ENCODE data around the gene BTBD7. TPM values are rescaled to one million over a fixed set of nuclear protein-coding genes. Genes with fewer than 3 reads are reported as not detected.

Gene BTBD7
- total RNA-seq, 4 donors from 2014 or later = 17.9 to 30.5 (median 20.9) TPM

DNA sequence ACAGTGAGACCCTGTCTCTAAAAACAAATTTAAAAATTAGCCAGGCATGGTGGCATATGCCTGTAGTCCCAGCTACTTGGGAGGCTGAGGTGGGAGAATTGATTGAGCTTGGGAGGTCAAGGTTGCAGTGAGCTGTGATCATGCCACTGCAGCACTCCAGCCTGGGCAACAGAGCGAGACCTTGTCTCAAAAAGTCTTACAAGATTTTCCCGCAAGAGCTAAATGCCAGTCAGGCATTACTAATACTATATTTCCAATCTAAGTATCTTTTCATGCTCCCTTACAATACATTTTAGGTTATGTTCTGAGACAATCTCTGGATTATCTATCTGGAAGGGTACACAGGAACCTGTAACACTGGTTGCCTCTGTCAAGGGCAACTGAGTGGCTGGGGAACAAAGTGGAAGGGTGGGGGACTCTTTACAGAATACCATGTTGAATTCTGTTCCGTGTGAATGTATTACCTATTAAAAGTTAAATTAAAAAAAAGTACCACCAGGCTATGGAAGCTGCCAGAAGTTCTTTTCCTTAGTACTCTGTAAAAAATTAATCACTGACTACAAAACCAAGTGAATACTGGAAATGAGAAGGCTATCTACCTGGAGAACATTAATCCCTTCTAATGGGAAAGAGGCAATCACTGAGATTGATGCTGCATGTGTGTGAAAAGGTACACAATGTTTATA lies 56.7 kb downstream of the BTBD7 start:
- no peak for DNase-seq
- Histone ChIP-seq H3K27me3 (no peaks in the 10 kb centered on the region), H3K9me3 (no peaks in the 10 kb centered on the region), H3K4me1 (no peaks in the 10 kb centered on the region), H3K4me3 (no peak overlapping the region), H3K36me3 (peaks cover 0 to 25% (median 0%) of the 10 kb centered on the region in 3 donors), H3K27ac (no peak overlapping the region)
- TF ChIP-seq, protein P1, sequence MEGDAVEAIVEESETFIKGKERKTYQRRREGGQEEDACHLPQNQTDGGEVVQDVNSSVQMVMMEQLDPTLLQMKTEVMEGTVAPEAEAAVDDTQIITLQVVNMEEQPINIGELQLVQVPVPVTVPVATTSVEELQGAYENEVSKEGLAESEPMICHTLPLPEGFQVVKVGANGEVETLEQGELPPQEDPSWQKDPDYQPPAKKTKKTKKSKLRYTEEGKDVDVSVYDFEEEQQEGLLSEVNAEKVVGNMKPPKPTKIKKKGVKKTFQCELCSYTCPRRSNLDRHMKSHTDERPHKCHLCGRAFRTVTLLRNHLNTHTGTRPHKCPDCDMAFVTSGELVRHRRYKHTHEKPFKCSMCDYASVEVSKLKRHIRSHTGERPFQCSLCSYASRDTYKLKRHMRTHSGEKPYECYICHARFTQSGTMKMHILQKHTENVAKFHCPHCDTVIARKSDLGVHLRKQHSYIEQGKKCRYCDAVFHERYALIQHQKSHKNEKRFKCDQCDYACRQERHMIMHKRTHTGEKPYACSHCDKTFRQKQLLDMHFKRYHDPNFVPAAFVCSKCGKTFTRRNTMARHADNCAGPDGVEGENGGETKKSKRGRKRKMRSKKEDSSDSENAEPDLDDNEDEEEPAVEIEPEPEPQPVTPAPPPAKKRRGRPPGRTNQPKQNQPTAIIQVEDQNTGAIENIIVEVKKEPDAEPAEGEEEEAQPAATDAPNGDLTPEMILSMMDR (IDR thresholded peaks at IDR 0.05) = no peak
- TF ChIP-seq POLR2A (IDR thresholded peaks at IDR 0.05) = no peak
- intact Hi-C loops (cut with DNase I) = no loop called here
- 85 to 92% methylated on average over 2 to 3 of the region's 3 CpGs for WGBS, 2 donors

DNA sequence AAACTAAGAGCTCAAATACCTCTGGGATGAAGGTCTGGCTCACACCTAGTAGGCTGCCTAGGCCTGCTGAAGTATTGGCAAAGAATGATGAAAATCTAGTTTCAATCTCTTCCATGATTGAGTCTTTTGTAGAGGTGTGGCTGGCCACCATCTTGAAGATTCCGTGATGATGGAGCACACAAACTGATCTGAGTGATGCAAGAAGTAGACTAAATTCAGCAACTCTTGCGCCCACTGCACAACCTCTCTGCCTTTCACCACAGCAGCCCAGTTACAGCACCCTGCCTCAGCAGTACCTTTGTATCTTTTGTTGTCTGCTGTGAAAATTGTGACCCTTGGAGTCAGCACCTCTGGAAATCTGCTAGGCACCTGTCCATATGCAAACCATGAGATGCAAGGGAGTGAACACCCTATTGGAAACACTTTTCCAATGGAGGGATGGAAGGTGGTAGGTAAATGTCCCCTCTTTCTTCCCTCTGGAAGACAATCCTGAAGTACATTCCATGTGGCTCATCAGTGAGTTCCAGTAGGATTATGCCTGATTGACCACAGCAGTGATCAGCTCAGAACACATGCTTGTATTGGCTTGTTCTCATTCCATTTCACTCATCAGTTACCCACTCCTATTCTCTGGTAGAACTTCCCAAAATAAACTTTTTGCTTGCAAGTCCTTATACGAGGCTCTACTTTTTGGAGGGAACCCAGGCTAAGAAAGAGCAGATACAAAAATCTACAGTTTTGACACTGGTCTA lies 58.6 kb downstream of the BTBD7 start:
- intact Hi-C loops (cut with DNase I) = no loop called here
- peaks cover 0 to 28% (median 0%) of the 10 kb centered on the region in 3 donors for H3K36me3 ChIP-seq
- no peak overlapping the region for H3K4me3 ChIP-seq
- no peaks in the 10 kb centered on the region for H3K27me3 ChIP-seq
- no peak for TF ChIP-seq POLR2A (IDR thresholded peaks at IDR 0.05)
- TF ChIP-seq, protein P1 (IDR thresholded peaks at IDR 0.05) = no peak
- no peak overlapping the region for H3K27ac ChIP-seq
- WGBS, 2 donors = 89 to 100% methylated on average over 3 of the region's 3 CpGs
- peaks cover 0 to 13% (median 0%) of the 10 kb centered on the region in 3 donors for H3K4me1 ChIP-seq
- DNase-seq = no peak
- H3K9me3 ChIP-seq = no peaks in the 10 kb centered on the region

DNA sequence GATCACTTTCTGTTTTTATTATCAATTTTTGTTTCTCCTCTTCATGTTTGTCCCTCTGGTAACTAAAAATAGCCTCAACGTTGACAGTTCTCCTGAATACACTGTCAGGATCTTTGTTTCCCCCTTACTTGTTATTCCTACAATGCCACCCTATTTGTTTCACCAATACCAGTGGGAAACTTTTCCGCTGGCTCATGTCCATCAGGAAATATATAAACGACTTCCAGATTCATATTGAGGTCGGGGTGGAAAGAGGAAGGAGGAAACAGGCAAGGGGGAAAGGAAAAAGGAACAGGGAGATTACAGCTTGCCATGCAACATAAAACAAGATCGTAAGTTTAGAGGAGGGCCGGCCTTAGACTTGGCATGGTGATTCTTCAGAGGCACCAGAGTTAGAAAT lies 61.7 kb downstream of the BTBD7 start:
- TF ChIP-seq, protein P1 (IDR thresholded peaks at IDR 0.05) = no peak
- no peak for TF ChIP-seq POLR2A (IDR thresholded peaks at IDR 0.05)
- DNase-seq = no peak
- intact Hi-C loops (cut with DNase I) = no loop called here
- H3K4me3 ChIP-seq = no peak overlapping the region
- peaks cover 0 to 13% (median 0%) of the 10 kb centered on the region in 3 donors for H3K4me1 ChIP-seq
- no peak overlapping the region for H3K27ac ChIP-seq
- peaks cover 0 to 33% (median 0%) of the 10 kb centered on the region in 3 donors for H3K36me3 ChIP-seq
- WGBS, 2 donors = 65 to 69% methylated on average over 6 of the region's 6 CpGs
- H3K9me3 ChIP-seq = no peaks in the 10 kb centered on the region
- no peaks in the 10 kb centered on the region for H3K27me3 ChIP-seq

DNA sequence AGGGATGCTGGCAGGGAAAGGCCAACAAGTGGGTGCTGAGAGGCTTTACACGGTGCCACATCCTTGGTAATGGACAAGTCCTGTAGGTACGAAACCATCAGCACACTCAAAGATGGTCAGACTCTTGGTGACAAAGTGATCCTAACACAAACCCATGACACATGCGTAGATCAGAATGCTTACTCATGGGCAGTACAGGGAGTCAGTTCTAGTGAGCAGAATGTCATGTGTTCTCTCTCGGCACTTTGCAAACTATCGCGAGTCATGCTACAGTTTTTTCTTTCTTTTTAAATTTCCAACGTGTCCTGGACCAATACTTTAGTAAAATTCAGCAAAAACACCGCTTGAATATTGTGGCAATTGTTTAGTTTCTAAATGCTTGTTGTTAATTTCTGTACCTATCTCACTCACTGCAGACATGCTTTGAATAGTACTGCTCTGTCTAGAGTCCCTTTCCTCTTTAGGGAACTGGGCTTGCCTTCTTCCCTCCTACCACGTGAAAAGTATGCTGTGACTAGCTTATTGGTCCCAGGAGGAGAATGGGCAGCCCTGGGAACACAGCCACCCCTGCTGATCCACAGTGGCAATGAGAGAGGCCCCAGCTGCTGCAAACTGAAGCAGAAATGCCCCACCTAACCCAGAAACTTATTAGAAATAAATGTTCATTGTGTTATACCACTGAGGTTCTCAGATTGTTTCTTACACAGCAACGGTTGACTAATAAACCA lies 63.3 kb downstream of the BTBD7 start:
- intact Hi-C loops (cut with DNase I) = no loop called here
- H3K9me3 ChIP-seq = no peaks in the 10 kb centered on the region
- H3K4me1 ChIP-seq = peaks cover 0 to 13% (median 0%) of the 10 kb centered on the region in 3 donors
- H3K36me3 ChIP-seq = peaks cover 0 to 33% (median 0%) of the 10 kb centered on the region in 3 donors
- WGBS, 2 donors = 73 to 81% methylated on average over 9 to 10 of the region's 10 CpGs
- H3K27ac ChIP-seq = no peak overlapping the region
- TF ChIP-seq POLR2A (IDR thresholded peaks at IDR 0.05) = no peak
- TF ChIP-seq, protein P1 (IDR thresholded peaks at IDR 0.05) = no peak
- no peak for DNase-seq
- H3K27me3 ChIP-seq = no peaks in the 10 kb centered on the region
- no peak overlapping the region for H3K4me3 ChIP-seq
